HG02642 (cell line): ENCODE data around the gene ORAI2.
"Not testable (repeated sequence)": the region's sequence is repeated elsewhere in the genome, so short reads cannot be mapped to it uniquely, and the experiment has no call there.

ENCODE experiments used
- ATAC-seq: cut with Tn5 transposase; IDR thresholded peaks from one replicate; pipeline ENCODE4 v1.9.1; 2021; ENCODE audit warnings: mild to moderate bottlenecking; ENCODE audit not compliant: unreplicated experiment, poor library complexity

The ORAI2 gene

DNA sequence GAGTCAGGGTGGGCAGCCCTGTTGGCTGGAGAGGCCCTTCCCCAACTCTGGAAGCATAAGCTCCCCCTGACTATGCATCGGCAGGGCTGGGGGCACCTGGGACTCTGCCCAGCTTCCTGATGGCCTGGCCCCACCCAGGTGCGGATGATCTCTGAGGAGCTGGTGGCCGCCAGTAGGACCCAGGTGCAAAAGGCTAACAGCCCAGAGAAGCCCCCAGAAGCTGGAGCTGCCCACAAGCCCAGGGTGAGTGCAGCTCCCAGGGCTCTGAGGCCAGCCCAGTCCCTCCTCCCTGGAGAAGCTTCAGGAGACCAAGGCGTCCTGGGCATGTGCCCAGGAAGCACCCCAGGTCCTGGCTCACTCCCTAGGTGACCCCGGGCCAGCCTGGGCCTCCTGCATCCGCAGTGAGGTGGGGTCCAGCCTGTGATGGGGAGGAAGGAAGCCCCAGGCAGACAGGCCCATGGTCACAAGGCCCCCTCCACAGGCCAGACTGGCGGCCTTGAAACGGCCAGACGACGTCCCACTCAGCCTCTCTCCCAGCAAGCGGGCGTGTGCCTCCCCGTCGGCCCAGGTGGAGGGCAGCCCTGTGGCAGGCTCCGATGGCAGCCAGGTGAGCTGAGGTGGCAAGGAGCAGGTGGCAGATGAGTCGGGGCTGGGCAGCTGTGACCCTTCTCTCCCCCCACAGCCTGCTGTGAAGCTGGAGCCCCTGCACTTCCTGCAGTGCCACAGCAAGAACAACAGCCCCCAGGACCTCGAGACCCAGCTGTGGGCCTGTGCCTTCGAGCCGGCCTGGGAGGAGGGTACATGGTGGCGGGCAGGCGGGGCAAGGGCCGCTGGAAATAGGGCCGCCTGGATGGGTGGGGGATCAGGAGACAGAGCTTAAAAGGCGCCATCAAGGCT, 34.5 kb downstream of the ORAI2 start:
- no peak for ATAC-seq

DNA sequence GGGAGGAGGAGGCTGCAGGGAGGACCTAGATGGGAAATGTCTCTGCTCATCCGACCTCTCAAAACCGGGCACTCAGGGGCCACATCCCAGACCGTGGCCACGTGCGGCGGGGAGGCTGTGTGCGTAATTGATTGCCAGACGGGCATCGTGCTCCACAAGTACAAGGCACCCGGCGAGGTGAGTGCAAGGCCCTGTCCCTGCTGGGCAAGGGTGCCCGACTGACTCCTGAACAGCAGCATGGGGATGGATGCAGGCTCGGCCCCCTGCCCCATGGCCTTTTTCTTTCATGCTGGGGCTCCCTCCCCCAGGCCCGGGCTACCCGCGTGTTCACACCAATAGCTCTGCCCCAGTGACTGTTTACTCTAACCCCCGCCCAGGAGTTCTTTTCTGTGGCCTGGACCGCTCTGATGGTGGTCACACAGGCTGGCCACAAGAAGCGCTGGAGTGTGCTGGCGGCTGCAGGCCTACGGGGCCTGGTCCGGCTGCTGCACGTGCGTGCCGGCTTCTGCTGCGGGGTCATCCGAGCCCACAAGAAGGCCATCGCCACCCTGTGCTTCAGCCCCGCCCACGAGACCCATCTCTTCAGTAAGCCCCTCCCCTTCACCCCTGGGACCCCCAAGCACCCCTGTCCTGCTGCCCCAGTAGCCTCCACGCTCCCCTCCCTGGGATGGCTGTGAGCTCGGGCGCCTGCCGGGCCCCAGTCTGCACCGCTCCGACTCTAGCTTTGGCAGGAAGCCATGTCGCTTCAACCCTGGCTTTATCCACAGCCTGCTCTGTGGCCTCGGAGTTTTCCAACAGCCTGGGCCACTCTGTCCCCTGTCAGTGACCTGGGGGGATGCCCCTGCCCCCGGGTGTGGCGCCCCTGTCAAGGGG, 35.3 kb downstream of the ORAI2 start:
- ATAC-seq: no peak

DNA sequence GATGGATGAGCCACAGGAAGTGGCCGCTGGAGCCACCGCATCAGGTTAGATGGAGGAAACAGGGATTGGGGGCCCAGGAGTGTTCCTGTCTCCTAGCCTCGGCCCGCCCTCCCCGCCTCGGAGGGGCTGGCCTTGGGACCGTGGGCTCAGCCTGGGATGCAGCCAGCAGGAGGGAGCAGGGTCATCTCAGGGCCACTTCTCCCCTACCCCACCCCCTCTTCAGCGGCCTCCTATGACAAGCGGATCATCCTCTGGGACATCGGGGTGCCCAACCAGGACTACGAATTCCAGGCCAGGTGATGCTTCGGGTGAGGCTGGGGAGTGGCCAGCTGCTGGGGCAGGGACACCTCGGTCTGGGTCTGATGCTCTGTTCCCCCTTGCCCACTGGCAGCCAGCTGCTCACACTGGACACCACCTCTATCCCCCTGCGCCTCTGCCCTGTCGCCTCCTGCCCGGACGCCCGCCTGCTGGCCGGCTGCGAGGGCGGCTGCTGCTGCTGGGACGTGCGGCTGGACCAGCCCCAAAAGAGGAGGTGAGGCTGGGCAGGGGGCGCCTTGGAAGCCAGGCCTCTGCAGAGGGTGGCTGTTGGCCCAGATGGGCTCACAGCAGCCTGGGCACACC, 36.1 kb downstream of the ORAI2 start:
- ATAC-seq: no peak

DNA sequence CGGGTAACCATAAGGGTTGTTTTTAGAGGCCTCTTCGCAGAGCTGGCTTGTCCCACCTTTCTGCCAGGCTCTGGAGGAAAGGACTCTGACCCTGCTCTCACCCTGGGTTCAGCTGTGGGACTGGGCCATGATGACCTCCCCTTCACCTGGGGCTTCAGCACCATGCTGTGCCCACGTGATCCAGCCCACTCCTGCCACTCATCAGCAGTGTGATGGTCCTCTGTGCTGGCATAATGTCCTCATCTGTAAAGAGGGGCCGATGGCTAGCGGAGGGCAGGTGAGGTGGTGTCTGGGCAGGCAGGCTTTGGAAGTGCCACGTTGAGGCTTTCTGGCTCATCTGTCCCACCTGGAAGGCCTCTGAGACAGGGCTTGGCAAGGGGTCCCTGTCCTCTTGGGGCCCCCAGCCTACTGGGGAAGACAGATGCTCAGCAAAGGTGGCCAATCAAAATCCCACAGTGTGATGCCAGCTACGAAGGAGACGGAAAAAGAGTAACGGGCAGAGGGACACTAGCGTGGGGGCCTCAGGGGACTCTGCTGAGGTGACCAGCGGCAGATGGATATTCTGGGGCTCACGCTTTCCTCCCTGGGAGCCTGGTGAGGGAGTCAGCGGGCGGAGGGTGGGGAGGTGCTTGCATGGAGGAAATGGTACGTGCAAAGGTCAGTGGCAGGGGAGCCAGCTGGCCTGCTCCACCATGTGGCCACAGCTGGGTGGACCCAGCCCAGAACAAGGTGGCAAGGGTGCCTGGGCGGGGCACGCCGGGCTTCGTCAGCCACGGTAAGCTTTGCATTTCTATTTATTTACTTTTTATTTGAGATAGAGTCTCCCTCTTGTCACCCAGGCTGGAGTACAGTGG, 36.8 kb downstream of the ORAI2 start:
- ATAC-seq: no peak

DNA sequence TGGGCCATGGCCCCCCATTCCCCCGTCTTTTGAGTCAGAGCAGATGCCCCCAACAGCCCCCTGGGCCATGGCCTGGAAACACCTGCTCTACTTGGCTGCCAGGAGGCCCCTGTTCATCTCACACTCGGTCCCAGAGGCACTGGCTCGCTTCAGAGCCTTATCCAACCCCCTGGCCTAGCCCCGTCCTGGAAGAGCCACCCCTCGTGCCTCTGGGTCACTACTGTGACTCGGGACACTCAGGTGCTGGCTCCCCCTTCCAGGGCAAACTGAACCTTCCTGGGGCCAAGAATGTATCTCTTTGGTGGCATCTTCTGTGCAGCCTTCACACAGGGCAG, 38.4 kb downstream of the ORAI2 start:
- no peak for ATAC-seq

DNA sequence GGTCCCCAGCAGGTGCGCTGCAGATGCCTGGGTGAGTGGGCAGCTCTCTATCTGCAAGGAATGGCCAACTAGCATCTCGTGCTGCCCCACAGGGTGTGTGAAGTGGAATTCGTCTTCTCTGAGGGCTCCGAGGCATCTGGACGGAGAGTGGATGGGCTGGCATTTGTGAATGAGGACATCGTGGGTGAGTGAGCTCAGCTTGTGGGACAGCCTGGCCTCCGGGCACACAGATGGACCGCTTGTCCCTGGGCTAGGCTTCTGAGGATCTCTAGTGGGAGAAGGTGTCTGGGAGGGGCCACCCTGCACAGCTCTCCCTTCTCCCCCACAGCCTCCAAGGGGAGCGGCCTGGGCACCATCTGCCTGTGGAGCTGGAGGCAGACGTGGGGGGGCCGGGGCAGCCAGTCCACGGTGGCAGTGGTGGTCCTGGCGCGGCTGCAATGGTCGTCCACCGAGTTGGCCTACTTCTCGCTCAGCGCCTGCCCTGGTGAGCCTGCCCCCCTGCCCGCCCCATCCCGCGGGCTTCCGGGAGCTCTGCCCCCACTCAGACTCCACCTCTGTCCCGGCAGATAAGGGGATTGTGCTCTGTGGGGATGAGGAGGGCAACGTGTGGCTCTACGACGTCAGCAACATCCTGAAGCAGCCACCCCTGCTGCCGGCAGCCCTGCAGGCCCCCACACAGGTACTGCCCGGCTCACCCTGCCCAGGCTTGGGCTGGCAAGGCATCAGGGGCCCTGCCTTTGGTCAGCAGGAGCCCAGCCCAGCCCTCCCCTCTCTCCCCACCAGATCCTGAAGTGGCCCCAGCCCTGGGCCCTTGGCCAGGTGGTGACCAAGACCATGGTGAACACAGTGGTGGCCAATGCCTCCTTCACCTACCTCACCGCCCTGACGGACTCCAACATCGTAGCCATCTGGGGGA, 39.0 kb downstream of the ORAI2 start:
- no peak for ATAC-seq

DNA sequence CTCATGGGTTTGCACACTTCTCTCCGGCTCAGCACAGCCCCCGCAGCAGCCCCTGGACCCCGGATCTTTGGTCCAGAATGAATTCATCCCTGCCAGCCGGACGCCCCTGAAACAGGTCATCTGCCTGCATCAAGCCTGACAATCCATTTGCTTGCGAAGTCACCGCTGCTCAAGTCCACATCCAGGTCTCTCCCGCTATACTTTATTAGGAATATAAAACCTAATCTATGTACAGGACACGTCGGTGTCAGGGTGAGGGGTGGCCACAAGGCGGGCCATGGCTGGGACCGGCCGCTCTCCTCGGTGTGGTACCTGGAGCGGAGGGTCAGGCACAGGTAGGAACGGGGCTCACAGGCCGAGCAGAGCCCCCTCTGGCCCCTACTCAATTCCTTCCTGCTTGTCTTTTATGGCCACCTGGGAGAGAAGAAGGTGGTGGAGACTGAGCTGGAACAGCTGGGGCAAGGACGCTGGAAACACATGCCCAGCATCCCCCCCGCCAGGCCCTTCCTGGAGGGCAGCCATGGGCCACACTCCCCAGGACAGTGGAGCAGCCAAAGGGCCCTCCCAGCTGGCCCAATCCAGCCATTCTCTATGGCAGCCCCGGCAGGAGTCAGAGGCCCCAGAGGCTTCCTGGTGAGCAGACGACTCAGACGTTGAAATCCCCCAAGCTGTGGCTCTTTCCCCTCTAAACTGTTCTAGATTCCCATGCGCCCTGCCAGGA, 40.1 kb downstream of the ORAI2 start:
- ATAC-seq: no peak

DNA sequence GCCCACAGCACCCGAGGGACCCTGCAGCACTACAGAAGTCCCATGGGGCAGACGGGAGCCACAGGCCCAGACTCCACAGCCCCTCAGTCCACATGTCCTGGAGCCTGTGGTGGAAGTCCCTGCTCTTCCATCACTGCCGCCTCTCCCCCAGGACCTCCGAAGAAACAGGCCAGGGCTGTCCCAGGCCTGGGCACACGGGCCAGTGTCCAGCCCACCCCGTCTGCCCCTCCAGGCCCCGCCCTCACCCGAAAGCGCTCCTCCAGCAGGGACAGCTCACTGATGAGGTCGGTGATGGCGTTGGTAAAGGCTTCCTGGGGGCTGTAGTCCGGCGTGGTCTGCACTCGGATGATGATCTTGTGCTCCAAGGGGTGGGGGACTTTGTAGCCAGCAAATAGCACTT, 40.7 kb downstream of the ORAI2 start:
- not testable (repeated sequence) for ATAC-seq

DNA sequence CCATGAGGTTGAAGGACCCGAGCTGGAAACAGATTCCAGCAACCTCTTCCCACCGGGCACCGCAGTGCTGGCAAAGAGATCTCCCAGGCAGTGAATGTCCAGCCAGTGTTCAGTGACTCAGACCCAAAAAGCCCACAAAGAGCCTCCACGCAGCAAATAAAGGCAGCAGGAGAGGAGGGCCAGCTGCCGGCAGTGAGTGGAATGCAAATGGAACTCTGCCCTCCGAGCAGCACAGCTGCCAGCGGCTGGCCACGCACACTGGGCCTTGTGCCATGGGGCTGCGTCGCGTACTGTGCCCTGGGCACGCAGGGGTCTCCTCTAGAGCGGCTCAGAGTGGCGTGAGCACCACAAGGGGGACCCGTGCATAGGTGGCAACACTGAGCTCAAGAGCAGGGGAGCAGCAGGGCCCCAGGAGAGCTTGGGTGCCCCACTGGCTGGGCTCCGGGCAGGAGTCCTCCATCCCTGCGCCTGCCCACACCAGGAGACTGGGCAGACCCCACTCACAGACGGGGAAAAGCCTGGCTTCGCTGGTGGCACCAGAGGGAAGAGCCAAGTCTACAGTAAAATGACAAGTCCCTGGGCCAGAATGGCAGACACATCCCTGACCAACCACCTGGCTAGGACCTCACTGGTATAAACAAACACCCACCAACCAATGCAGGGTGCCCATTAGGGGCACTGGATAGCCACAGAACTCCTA, 41.5 kb downstream of the ORAI2 start:
- ATAC-seq: not testable (repeated sequence)

DNA sequence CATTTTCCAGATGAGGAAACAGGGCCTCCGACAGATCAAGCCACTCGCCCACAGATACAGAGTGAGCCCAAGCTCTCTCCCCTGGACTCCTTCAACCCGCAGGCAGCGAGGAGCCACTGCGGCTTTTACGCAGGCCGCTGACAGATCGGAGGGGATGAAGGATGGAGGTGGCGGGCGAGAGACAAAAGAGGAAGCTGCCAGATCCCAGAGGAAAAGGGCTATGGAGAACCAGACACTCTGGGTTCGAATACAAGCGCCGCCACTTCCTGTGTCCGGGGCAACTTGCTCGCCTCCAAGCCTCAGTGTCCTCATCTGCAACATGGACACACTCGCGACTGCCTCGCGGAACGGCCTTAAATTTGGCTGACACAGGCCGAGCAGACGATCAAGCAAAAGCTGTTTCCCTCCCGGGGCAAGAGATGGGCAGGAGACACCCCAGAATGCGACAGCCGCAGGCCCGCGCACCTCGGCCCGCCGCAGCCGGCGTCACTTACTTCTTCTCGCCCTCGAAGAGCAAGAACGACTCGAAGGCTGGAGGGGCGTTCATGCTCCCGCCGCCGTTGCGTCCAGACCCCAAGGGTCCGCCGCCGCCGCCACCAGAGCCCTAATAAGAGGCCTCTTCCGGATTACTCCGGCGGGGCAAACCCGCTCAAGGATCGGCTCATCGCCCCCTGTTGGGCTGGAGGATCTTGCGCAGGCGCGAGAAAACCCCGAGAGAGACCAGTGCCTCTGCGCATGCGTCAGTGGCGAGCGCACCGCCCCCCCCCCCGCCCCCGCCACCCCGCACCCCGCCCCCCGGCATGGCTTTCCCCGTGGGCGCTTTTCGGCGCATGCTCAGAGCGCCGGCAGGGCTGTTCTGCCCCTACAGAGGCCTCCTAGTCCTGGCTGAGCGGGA, 45.2 kb downstream of the ORAI2 start, which contains the start of gene POLR2J:
Gene POLR2J, minus strand, starts transcription at position 609 of the 895 bp plus-strand sequence. Its CDS starts 62 bp downstream, at position 547.
- peak; percentile 89 for ATAC-seq

DNA sequence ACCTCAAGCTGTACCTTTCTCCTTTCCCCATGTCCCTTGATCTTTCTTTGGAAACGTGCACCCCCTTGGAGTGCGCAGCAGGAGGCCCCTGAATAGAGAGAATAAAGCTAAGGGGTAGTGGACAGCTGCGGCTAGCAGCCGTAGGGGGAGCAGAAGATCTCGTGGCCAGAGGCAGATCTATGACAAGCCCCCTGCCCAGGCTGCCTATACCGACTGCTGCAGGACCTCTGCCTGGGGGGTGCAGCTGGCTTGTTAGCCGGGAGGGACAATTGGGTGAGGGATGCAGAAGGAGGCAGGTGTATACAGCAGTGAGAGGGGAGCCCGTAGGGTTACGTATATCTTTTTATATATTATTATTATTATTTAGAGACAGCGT, 45.8 kb downstream of the ORAI2 start:
- ATAC-seq: peak; percentile 27

DNA sequence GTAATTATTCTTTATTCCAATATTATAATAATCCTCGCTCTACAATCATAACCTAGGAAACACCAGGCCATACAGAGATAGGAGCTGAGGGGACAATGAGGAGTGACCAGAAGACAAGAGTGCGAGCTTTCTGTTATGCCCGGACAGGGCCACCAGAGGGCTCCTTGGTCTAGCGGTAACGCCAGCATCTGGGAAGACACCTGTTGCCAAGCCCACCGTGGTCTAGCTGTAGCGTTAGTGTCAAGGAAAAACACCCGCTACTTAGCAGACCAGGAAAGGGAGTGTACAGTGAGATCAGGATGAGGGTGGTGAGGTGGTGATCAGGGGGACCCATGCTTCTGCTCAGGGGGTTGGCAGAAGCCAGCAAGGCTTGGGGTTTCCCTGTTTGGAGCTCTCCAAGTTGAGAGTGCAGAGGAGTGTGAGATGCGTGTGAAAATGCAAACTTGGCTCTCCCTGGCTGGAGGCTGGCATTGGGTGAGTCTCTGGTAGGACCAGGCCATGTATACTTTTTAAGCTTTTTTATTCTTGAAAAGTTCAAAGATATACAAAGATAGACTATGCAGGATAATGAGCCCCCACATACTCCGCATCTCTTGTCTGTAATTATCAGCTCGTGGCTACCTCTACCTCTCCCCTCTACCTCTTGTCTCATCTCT, 46.7 kb downstream of the ORAI2 start:
- not testable (repeated sequence) for ATAC-seq

DNA sequence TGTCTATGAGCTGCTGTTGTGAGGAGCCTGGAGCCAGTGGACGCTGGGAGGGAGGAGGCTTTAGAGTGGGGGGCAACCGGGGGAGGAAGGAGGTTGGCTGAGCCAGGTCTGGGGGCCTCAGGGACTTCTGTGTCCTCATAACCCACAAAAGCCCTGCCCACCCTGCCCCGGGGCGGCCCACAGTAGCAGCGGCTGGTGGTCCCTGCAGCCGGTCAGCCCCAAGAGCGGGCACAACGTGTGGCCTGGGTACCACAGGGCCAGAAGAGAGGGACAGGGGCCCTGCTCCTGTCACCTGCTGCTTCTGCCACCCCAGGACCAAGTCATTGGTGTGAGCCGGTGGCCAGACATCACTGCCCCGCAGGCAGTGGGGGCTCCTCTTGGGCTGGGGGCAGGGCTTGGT, 48.6 kb downstream of the ORAI2 start:
- not testable (repeated sequence) for ATAC-seq

DNA sequence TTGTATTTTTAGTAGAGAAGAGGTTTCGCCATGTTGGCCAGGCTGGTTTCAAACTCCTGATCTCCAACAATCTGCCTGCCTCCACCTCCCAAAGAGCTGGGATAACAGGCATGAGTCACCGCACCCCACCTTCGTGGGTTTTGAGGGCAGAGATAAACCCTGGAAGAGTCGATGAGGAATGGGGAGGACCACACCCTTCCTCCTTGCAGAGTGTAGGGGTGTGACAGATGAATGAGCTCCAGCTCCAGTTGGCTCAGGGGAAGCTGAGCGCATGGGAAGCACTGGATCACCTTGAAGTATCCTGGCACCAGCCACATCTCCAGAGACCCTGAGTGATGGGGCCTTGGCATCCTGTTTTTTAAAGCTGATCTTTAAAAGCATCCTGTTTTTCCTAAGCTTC, 50.9 kb downstream of the ORAI2 start:
- ATAC-seq: not testable (repeated sequence)

DNA sequence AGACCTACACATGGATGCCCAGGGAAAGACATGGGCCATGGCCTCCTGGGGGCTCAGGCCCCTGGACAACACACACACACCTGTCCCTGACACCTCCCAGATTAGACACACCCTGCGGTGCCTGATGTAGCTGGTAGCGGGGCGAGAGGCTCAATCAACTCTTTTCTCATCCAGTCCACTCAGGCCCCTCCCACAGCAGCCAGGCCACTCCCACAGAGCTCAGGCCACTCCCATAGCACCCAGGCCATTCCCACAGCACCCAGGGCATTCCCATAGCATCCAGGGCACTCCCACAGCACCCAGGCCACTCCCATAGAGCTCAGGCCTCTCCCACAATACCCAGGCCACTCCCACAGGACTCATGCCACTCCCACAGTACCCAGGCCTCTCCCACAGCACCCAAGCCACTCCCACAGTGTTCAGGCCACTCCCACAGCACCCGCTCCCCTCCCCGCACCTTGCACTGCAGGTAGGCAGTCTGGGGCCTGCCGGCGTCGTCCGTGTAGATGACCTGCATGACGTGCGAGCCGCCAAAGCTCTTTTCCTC, 57.2 kb downstream of the ORAI2 start:
- peak; percentile 56 for ATAC-seq
